Astrocyte (in vitro differentiated cells and primary cell): ENCODE results near the gene ANKH.

Experiments used
- CTCF ChIP-seq: IDR thresholded peaks from 2 replicates; pipeline ENCODE4 v1.5.1; 2011; ENCODE audit warnings: low read depth, mild to moderate bottlenecking, inconsistent platforms, low read length, moderate library complexity; ENCODE audit not compliant: insufficient read depth
- EZH2 ChIP-seq: IDR thresholded peaks from 2 replicates; pipeline ENCODE4 v1.6.1; 2012; ENCODE audit warnings: mild to moderate bottlenecking, low read length, inconsistent platforms; ENCODE audit not compliant: insufficient read depth

- TF ChIP-seq CTCF (no peak), EZH2 (no peak)
Measured at GRCh38 chr5:14712131-14712530, 159.4 kb downstream of the ANKH start.
